Measurements from ENCODE around the gene RASGRP1.

The RASGRP1 gene

DNA sequence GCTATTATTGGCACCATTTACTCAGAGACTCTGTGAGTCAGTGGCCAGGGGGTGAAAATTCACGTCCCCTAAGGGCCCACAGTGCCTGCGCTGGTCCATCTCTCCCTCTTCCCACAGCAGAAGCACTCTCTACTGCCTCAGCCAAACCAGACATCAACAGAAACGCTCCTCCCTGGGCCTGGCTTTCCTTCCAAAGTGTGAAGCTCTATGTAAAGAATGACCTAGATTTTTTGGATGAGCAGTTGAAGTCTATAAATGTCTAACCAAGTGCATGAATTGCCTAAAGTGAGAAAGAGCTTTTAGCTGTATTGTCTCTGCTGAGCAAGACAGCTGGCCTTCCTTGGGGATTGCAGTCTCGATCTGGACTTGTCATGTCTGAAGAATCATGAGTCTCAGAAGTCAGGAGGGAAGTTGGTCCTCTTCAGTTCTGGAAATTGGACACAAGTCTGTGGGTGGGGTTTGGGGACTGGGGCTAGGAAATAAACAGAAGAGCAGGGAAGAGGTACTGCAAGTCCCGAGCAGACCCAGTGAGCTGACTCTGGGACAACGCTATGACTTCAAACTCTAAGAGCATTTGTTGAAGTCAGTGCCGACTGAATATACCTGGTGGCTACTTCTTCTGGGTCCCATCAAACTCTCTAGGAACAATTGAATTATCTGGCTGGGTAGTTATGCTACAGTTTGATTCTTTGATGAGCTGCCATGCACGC, 29.0 kb downstream of the RASGRP1 start:
- DNase-seq (ENCODE audit: low spot score): peak; percentile 78

DNA sequence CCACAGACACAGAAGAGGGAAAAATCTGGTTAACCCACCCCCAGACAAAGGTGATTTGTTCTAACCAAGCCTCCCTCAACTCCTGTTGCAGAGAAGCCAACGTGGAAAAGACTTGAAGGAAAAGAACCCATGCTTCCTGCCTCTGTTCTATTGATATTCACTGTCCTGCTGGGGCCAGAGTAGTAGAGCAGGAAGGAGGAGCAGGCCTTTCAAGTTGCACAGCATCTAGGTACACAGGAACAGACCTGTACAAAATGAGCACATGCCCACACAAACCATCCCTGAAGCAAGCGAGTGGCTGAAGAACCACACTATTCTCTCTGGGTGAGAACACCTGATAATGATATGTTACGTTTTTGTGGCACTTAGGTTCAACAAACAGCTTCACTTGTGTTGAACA, 29.9 kb downstream of the RASGRP1 start:
- DNase-seq (ENCODE audit: low spot score): no peak

DNA sequence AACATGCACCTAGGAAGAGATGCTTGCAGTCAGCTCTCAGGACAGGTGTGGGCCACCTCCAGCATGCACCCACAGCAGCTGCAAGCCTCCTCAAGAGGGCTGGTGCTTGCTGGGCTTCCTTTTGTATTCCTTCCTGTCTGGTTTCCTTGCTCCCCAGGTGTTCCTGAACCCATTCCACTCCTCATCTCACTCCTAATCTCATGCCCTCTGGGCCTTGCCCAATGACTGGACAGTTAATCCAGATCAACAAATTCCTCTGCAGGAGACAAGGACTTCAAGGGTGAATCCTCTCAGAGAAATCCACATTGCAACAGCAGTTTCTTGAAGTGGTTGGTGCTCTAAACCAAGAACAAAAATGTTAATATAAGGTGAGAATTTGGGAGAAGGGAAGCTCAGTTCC, 30.7 kb downstream of the RASGRP1 start:
- DNase-seq (ENCODE audit: low spot score): no peak

DNA sequence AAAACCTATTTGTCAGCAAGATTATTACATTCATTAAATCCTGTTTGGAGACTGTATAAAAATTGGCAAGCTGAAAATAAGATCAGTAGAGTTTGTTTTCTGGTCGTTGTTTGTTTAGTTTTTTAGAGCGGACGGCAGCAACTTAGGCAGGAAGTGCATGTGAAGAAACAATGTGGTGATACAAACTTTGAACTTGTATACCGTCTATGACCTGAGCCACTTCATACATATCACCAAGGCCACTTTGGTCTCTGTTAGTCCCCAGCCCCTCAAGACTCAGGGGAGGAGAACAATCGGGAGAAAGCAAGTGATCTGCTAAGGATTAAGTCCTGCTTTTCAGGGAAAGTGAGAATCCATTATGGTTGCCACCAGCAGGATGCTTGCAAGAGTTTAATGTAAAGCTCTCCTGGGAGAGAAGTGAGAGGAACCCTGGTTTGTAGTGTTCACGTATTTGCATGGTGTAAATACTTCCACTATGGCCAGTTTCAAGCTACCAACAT, 31.1 kb downstream of the RASGRP1 start:
- DNase-seq (ENCODE audit: low spot score): no peak

DNA sequence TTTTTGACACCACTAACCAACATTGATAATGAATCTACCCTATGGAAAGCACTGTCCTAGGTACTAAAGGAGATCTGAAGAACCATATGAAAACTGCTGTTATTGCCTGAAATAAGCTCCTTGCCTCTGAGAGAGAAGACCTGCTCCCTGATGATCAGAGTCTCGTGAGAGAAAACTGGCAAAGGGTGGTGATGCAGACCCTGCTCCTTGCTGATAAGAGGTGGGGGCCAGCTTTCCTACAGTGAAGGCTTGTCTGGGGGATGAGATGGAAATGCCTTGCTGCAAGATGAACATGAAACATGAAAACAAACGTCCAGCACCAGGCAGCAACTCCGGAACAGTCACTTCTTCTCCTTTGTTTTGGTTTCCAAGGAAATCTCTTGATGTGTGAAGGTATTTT, 31.9 kb downstream of the RASGRP1 start:
- no peak for DNase-seq (ENCODE audit: low spot score)

DNA sequence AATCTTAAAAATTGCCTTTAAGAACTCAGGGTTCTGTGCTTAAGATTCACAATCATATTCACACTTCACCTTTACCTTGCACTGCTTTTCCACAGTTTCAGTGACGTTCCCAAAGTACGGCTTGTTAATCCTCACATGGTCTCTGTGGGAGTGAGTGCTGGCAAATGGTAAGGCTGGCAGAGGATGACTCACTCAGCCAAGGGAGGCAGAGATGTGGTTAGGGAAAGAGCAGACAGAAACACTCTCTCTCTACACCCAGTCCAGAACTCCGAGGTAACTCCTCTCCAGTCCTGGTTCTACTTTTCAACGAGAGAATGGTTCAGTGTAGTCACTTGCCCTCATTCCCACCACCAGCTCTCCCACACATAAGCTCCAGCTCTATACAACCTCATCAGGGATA, 33.1 kb downstream of the RASGRP1 start:
- DNase-seq (ENCODE audit: low spot score): peak; percentile 77

DNA sequence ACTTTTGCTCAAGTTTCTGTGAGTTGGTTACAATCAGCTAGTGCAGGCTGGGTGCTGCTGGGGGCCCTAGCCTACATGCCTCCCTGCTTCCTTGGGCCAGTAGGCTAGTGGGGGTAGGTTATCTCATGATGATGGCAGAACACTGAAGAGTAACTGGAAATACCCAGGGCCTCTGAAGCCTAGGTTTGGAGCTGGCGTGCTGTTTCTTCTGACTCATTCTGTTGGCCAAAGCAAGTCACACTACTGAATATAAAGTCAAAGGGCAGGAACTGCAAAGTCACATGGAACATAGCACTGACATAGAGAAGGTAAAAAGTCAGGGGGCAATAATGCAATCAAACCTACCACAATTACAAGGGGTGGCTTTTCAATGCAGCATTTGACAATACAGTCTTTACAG, 34.5 kb downstream of the RASGRP1 start:
- DNase-seq (ENCODE audit: low spot score): no peak

DNA sequence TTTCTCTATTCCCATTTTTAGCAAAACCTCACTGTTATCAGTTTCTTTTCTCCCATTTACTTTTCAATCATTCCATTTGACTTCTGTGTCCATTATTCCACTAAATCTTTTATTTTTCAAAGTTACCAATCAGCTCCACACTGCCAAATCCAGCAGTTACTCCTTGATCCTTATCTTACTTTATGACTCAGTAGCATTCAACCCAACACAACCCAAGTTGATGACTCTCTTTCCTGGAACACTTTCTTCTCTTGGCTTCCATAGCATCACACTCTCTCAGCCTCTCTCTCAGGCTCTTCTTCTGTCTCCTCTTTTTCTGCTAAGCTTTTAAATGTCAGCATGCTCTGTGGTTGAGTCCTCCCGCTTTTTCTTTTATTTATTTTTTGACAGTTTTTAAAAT, 36.3 kb downstream of the RASGRP1 start:
- DNase-seq (ENCODE audit: low spot score): no peak

DNA sequence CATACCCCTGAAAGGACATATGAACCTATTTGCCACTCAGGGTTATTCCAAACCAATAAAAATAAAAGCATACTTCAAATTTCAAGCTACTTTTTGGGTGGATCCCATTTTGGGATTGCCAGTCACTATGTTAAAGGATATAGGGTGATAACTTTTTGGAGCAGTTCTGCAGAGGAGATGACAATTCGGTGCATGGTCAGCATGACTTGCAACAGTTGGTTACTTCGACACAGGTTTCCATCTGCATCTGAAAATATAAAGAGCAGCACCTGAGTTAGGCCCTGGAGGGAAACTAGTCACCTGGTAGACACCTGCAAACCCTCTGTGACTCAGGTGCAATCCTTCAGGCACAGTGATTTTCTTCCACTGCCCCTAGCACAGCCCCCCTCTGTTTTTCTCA, 38.5 kb downstream of the RASGRP1 start:
- DNase-seq (ENCODE audit: low spot score): no peak

DNA sequence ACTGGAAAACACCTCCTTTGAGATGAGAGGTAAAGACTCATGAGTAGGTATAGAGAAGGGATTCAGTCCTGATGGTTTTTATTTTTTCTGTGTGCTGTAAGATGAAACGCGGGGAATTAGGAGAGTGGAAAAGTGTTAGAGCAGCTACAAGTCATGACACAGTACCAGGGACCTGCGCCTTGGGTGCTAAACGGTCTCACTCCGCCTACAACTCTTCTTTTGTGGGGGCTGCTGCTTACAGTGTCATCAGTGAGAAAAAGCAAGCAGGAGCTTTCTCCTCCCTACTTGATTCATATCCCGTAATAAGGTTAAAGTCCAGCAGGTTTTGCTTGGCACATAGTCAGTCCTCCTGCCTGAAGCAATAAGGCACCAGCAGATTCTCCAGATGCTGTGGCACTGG, 39.1 kb downstream of the RASGRP1 start:
- DNase-seq (ENCODE audit: low spot score): no peak

DNA sequence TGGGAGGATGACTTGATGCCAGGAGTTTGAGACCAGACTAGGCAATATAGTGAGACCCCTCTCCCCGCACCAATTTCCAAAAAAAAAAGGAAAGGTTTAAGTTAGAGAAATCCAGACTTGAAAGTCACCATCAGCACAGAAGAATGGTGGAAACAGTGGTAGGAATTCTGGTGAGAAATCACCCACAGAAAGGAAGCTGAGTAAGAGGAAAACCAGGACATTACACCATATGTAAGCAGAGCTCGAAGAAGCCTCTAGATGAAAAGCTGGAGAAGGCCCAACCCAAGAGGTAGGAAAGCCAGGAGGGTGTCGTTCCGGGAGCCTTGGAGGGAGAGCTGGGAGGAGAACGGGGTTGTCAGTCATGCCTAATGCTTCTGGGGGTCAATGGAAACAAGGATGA, 40.5 kb downstream of the RASGRP1 start:
- no peak for DNase-seq (ENCODE audit: low spot score)

DNA sequence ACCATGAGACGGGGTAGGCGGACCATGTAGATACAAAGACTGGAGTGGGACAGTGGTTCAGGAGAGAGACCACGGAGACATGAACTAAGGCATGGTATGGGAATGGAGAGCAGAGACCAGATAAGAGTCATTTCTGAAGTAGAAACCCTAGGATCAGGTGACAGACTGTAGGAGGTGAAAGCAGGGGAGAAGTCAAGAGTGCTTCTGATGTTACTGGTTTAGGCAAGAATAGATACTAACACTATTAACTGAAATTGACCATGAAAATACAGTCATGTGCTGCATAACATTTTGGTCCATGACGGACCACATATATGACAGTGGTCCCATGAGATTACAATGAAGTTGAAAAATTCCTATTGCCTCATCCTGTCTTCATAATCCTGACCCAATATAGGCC, 41.7 kb downstream of the RASGRP1 start:
- no peak for DNase-seq (ENCODE audit: low spot score)

DNA sequence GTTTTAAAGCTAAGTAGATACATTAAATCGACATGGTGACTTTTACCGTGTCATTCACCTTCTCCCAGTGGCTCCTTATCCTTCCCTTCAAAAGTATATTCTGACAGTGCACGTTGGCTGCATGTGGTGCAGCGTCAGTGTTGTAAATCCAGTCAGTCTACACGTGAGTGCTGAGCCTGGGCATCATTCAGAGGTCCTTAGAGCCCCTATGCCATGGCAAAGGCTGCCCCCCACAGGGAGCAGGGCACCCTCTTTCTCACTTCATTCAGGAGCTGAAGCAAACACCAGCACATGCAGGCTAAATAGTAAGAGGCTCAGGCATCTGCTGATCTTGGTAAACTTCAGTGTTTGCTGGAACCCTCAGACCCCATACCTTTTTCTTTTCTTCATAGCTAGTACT, 43.3 kb downstream of the RASGRP1 start:
- DNase-seq (ENCODE audit: low spot score): no peak

DNA sequence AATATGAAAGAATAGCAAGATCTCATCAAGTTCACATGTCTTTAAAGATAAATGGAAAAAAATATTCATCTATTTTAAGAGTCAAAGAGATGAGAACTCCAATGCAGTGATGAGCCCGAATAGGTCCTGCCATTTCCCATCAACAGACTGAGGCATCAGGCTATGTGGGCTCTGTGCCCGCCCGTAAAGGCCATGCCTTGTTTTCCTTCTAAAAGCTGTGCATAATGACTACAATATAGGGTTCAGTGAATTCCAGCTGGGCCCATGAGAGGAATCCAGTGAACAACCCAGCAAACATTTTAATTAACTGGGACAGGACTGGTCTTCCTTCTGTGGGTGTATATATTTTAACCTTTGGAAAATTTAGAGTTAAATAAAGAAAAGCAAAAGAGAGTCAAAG, 44.6 kb downstream of the RASGRP1 start:
- peak; percentile 65 for DNase-seq (ENCODE audit: low spot score)

DNA sequence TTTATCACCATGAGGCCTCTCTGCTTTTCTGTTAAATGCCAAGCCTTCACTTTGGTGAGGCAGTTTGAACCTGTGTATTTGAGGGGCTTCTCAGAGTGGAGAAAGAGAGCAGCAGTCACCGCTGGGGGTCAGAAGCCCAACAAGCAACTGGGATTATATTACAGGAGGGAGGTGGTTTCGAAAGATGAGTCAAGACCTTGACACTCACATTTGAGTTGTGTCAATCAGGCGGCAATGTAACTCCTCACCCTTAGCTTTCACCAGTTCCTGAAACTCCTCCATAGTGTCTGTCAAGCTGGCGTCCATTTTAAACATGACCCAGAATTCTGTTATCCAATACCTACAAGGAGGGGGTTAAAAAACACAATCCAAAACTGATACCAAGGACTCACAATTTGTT, 46.5 kb downstream of the RASGRP1 start:
- DNase-seq (ENCODE audit: low spot score): no peak

DNA sequence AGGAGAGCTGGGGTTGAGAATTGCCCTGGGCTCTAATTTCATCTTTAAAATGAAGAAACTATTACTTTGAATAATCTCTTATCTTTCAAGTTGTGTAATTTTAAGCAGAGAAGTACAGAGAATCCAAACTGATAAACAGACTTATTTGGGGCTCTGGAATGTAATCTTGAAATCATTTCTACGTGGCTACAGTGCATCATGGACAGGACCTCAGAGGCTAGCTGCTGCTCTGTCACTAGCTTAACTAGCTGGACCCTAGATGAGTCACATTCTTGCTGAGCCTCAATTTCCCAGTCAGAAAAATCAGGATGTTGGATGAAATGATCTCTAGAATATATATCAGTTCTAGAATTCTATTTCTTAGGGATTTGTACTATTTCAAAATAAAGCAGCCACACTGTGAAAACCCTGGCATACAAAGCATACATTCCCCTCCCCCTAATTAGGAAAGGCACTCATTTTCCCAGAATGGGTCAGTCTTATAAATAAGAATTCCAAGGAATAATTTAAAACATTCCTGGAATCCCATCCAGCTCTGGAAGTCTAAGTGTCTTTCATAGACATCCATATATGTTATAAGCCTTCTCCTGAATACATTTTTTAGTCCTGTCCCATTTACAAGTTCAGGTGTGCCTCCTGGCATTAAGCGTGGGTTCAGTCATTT, 47.2 kb downstream of the RASGRP1 start:
- DNase-seq (ENCODE audit: low spot score): no peak

DNA sequence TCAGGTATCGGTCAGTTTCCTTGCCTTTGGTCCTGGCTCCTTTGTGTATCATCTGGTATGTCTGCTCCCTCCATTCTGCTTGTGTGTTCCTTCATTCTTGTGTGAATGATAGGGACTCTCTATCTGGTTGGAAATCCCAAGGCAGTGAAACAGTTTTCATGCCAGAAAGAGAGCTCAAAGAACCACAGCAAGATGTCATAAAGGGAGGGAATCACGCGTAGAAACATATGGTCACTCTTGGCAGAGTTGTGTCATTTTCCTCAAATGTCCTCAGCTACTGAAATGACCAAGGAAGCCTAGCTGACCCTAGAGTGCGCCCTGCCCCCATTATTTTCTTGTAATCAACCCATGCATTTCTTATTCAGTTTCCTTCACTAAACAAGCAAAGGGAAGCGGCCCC, 48.0 kb downstream of the RASGRP1 start:
- peak; percentile 82 for DNase-seq (ENCODE audit: low spot score)

DNA sequence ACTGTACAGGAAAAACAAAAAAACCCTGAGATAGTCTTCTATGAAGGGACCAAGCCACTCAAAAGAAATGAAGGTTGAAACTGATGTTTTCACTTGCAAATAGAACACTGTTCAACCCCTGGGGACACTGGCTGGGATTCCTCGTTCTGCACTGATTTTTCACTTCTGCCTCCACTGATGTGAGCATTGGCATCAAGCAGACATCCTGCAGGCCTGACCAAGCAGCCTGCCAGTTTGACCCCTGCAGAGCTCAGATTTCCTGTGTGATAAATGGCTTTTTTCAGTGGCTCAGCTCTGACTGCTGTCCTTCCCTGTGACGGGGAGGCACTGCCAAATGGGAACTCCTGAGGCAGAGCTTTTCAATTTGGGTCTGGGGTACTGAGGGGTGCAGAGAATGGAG, 50.0 kb downstream of the RASGRP1 start:
- DNase-seq (ENCODE audit: low spot score): peak; percentile 90

DNA sequence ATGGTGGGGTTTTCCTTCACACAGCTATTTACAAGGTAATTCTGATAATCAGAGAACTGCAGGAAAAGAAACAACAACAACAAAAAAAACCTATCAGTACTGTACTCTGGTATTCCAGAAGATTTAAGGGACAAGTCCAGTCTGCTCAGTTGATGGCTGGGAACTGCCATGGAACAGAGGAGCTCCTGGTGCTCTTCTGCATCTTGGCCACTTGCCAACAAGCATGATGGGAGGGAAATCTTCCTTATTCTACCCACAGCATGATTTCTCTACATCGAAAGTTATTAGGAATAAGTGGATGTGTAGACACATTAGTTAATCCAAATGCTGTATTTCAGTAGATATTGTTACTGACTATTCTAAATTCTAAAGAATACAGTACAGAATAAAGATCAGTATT, 51.7 kb downstream of the RASGRP1 start:
- DNase-seq (ENCODE audit: low spot score): peak; percentile 42

DNA sequence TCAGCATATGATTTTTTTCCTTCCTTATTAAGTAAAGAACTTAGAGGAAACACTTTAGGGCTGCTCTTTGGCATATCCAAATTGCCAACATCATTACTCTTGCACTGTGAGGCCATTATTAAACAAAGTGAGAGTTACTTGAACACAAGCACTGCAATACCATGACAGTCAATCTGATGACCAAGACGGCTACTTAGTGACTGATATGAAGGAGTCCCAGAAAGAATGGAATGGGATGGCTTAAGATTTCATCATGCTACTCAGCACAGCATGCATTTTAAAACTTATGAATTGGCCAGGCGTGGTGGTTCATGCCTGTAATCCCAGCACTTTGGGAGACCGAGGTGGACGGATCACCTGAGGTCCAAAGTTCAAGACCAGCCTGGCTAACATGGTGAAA, 55.5 kb downstream of the RASGRP1 start:
- DNase-seq (ENCODE audit: low spot score): no peak

DNA sequence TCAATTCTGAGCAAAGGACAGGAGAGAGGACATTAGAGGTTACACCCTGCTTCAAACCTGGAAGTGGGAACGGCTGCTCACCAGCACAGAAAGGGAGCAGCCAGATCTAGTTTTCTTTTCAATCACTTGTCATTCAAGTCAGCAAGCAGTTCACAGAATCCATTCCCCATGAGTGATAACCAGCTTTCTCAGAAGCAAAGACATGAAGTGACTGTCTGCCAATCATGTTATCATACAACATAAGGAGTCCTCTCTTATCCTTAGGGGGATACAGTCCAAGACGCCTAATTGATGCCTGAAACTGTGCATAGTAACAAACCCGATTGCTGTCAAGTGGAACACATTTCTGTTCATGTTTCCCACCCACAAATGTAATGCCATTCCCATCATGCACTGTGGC, 56.0 kb downstream of the RASGRP1 start:
- no peak for DNase-seq (ENCODE audit: low spot score)

DNA sequence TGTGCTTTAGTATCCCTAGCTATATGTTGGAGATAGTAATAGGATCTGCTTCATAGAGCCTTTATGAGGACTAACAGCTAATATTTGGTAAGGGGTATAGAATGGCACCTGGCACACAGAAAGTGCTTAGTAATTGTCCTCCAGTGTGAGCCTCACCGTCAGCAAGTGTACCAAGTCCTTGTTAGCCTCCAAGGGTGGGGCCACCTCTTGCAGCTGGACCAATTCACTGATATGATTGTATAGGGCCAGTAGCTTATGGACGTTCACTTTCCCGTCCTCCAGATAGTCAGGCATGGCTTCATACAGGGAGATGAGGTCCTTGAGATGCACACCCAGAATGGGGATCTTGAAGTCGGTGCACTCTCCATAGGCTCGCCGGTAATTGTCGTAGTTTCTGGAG, 57.0 kb downstream of the RASGRP1 start:
- DNase-seq (ENCODE audit: low spot score): no peak

DNA sequence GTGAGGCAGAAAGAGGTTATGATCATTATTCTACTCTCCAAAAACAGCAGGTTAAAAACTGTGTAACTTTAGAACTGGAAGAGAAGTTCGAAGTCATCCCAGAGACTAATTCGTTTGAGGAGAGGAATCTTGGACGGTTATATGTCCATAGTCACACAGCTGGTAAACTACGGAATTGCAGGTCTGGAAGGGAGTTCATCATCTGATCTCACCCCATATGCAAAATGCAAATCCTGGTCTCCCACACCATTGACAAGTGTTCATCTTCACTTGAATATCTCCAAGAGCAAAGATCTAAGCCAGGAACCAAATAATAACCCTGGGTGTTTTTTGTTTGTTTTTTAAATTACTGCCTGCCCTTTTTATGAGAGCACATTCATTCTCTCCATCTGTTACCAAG, 57.6 kb downstream of the RASGRP1 start:
- DNase-seq (ENCODE audit: low spot score): no peak

All from cerebellar cortex (tissue), 1 donor.